ENCODE data around the gene ITGA2.

ITGA2 gene

DNA sequence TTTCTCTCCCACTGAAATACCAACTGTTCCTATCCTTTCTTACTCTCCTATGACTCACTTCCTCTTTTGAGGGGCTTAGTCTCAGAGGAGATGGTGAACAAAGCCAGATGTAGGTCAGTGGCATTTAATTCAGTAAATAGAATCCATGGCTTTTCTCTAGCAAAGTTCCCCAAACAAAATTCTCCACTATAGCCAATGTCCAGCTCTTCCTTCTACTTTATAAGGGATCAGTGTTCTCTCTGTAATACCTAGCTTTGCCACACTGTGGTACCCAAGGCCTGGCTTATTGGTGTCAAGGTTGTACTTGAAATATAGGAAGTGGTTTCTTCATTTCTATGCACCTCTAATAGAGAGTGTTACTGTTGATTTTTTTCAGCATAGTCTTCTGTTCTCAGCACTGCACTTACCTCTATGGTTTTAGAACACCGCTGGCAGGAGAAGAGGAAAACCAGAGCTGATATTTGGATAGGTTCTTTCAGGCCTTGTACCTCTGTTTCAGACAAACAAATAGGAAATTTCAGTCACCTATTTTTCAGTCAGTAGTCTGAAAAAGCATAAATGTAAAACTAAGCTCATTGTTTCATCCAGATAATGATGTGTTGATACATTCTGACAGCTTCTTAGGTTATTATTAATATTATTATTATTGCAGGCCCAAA, 40.6 kb upstream of the ITGA2 start:
- DNase-seq (ENCODE audit: low read depth): peak; percentile 94

DNA sequence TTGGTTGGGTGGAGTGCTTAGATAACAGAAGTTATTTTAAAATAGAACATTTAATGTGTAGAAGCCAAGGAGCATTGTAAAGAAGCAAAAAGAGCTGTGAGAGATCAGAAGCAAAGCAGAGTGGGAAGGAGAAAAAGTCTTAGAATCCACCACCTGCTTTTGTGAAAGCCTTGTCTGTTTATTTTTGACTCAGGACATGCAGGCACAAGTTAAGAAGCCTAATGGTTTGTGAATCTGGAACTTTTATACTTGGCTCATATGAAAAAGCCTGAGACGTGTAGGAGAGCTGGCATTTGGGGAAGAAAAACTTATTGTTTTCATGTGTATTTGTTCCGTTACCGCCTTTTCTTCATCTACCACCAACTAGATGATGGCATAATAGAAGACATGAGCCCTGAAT, 38.5 kb upstream of the ITGA2 start:
- no peak for TF ChIP-seq CTCF (IDR thresholded peaks at IDR 0.05; ENCODE audit: low read length, missing control alignments)
- H3K4me3 ChIP-seq (replicated peaks; ENCODE audit: low read depth, low read length): no peak overlapping the region
- no peak for DNase-seq (ENCODE audit: low read depth)

More for the DNA sequence above, 40.6 kb upstream of the ITGA2 start:
- peak; percentile 80 for TF ChIP-seq CTCF (IDR thresholded peaks at IDR 0.05; ENCODE audit: low read length, missing control alignments)
- H3K4me3 ChIP-seq (replicated peaks; ENCODE audit: low read depth, low read length): no peak overlapping the region

DNA sequence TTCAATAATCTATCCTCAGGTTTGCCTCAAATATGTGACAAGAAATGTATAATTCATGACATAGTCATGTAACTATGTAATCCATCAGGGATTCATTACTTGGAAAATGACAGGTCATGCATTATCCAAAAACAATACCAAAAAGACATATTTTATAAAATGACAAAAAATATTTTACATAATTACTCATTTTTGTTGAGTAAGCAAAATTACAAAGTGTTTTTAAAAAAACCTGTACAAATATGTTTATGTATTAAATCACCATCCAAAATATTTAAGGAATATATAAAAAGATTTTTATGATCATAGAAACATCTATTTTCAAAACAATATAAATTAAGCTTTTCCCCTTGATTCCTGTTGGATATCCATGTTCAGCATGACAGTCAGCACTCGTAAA, 36.7 kb upstream of the ITGA2 start:
- TF ChIP-seq CTCF (IDR thresholded peaks at IDR 0.05; ENCODE audit: low read length, missing control alignments): no peak
- H3K4me3 ChIP-seq (replicated peaks; ENCODE audit: low read depth, low read length): no peak overlapping the region
- DNase-seq (ENCODE audit: low read depth): no peak

GRCh38 chr5:52956014-52956413, 33.1 kb upstream of the ITGA2 start:
- no peak overlapping the region for H3K4me3 ChIP-seq (replicated peaks; ENCODE audit: low read depth, low read length)
- TF ChIP-seq CTCF (IDR thresholded peaks at IDR 0.05; ENCODE audit: low read length, missing control alignments): no peak
- no peak for DNase-seq (ENCODE audit: low read depth)

GRCh38 chr5:52956915-52957747, 32.0 kb upstream of the ITGA2 start:
- TF ChIP-seq CTCF (IDR thresholded peaks at IDR 0.05; ENCODE audit: low read length, missing control alignments): no peak
- H3K4me3 ChIP-seq (replicated peaks; ENCODE audit: low read depth, low read length): no peak overlapping the region
- DNase-seq (ENCODE audit: low read depth): peak; percentile 33

- no peak for TF ChIP-seq CTCF (IDR thresholded peaks at IDR 0.05; ENCODE audit: low read length, missing control alignments)
- DNase-seq (ENCODE audit: low read depth): no peak
- no peak overlapping the region for H3K4me3 ChIP-seq (replicated peaks; ENCODE audit: low read depth, low read length)
Measured at GRCh38 chr5:52961274-52961681, 27.9 kb upstream of the ITGA2 start.

Measured in fibroblast of pulmonary artery (primary cell).